DMS 273 (cell line): ENCODE measurements around the gene WDR43.
"Not testable (repeated sequence)": the region's sequence is repeated elsewhere in the genome, so short reads cannot be mapped to it uniquely, and the experiment has no call there.

Source experiments
- DNase-seq: peaks from one replicate; lab custom pipeline; 2025; ENCODE audit not compliant: unreplicated experiment; lab: John Stamatoyannopoulos, UW

The WDR43 gene

GRCh38 chr2:28962505-28962904 lies 68.0 kb downstream of the WDR43 start:
- DNase-seq, result no peak

DNA sequence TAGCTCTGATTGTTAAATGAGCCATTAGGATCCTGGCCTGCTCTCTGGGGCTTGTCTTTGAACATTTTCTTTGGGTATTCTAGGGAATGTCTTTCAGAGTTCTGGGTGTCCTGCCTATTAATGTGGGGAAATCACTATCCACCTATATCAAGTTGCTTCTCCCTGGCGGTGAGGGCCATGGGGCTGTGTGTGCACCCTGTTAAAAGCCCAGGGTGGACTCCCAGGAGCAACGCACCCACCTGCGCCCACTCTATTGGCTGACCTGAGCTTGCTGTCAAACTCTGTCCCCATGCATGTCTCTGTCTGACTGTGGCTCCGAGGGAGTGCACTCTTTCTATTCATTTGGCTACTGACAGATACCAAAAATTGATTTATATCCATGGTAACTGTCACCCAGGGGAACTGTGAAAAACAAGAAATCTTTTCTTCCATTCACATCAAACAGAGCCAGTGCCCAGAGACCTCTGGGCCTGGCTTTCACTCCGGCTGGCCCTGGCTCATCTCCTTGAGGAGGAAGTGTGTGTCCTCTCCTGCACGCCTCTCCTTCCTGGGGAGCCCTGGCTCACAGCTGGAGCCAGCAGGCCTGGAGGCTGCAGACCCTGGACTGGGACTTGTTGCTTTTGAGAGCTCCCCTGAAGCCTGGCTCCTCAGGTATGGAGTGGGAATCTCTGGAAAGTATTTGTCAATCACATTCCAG lies 76.1 kb downstream of the WDR43 start:
- DNase-seq, result no peak

DNA sequence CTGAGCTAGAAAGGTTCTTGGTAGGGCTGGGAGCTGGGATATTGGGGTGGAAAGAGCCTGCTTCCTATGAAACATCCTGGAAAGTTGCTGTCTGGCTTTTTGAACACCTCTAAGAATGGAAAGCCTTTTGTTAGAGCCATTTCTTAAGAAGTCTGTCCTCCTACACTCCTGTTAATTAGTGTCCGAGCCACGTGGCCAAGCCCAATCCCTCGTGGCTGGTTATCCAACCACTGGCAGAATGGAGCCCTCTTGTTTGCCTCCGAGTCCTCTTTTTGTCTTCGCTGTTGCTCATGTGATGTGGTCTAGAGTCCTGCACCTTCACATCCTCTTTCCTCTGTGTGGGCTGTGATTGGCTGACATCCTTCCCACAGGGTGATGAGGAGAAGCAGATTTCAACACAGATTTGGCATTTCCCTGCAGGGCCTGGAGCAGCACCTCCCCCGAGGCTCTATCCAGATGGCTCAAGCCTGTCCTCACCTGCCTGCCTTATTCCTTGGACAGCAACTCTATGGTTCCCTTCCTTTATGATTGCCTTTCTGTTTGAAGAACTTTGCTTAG lies 78.4 kb downstream of the WDR43 start:
- peak; percentile 28 for DNase-seq

GRCh38 chr2:28974252-28974651 lies 79.8 kb downstream of the WDR43 start:
- DNase-seq, result no peak

- no peak for DNase-seq
Measured at GRCh38 chr2:28975671-28976070, 81.2 kb downstream of the WDR43 start.

GRCh38 chr2:28976584-28976983 lies 82.1 kb downstream of the WDR43 start:
- no peak for DNase-seq

GRCh38 chr2:28977176-28977875 lies 82.9 kb downstream of the WDR43 start:
- no peak for DNase-seq

DNA sequence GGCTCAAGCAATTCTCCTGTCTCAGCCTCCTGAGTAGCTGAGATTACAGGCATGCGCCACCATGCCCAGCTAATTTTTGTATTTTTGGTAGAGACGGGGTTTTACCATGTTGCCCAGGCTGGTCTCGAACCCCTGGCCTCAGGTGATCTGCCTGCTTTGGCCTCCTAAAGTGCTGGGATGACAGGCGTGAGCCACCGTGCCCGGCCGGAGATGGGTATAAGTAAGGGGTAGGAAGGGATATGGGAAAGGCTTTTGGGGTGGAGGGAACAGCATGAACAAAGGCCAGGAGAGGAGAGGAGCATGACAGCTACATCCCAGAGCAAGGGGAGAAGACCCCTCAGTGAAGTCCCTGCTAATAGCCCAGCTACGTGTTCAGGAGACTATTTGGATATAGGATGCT lies 83.5 kb downstream of the WDR43 start:
- not testable (repeated sequence) for DNase-seq

- no peak for DNase-seq
Measured at GRCh38 chr2:28978606-28979005, 84.1 kb downstream of the WDR43 start.

GRCh38 chr2:28979041-28979440 lies 84.6 kb downstream of the WDR43 start:
- no peak for DNase-seq

DNA sequence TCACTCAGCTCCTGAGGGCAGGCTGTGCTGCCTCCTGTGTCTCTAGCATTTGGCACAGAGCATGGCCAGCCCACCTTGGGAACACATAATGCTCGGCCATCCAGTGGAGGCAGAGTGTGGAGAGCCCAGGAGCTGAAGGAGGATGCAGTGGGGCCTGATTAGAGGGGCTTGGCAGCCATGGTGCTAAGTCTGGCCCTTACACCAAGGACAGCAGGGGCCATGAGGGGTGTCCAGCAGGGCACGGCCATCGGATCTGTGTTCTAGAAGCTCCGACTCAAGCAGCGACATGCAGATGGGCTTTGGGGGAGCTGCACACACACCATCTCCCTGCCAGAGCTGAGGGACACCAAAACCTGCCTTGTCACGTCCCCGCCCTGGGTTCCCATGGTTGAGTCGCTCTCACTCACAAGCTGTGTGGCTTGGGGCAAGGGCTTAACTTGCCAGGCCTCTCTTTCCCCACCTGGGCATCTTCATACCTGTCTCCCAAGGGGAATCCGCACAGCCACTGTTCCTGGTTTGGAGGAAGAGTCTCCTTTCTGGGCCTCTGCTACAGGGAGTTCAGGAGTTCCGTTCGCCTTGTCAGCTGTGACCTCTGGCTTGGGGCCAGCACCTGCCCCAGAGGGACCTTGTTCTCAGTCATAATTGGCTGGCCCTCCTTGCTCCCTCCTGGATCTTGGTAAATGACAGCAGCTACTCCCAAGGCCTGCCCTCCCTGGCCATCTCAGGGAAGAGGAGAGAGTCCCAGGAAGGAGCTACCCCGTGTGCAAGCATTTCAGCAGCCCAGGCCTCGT lies 85.3 kb downstream of the WDR43 start:
- peak; percentile 45 for DNase-seq

DNA sequence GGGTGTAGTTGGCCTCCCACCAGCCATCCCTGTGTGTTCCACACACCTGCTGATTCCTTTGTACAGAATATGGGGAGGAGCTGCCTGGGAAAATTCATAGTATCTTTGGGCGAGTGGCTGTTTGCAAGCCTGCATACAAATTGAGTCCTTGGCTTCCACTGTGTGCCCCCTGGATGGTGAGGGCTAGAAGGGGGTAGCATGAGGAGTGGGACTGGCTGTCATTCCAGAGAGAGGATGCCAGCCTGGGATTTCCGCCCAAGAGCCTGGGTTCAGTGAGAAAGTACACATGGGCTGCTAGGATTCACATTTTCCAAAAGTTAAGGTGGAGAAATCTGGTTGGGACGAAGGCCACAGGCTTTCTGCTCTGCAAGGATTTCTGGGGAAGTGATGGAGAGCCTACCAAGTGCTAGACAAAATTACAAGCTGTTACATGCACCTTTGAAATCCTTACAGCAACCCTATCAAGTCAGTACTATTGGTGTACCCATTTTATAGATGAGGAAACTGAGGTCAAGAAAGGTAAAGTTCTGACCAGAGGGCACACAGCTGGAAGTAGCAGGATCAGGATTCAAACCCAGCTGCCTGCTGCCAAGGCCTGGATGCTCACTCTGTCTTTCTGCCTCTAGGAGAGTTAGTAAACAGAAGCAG lies 86.0 kb downstream of the WDR43 start:
- DNase-seq, result no peak

DNA sequence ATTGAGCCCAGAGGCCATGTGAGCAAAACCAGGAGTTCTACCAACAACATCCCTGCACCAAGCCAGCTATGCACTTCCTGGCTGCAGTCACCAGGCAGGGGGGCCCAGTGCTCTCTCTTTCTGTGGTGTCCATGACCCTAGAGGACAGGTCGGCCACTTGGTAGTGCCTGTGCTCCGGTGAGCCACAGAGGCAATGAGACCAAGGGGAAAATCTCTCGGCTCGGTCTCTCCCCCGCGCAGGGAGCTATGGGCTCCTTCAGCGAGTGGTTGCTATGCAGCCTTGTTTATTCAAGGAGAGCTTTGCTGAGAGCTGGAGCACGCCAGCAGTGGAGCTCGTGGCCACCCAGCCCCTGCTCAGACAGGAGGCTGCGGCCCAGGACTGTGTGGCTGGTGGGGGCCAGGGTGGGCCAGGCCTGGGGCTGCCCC lies 86.6 kb downstream of the WDR43 start, which contains the start of gene TOGARAM2:
Gene TOGARAM2, plus strand, starts transcription at position 283 of the 426 bp plus-strand sequence. CDS start 13,537 bp downstream, outside the sequence.
- DNase-seq, result no peak

GRCh38 chr2:28981620-28982376 lies 87.3 kb downstream of the WDR43 start:
- no peak for DNase-seq

- no peak for DNase-seq
Measured at GRCh38 chr2:28982381-28982950, 88.0 kb downstream of the WDR43 start.

- DNase-seq, result no peak
Measured at GRCh38 chr2:28986429-28986828, 92.0 kb downstream of the WDR43 start.

DNA sequence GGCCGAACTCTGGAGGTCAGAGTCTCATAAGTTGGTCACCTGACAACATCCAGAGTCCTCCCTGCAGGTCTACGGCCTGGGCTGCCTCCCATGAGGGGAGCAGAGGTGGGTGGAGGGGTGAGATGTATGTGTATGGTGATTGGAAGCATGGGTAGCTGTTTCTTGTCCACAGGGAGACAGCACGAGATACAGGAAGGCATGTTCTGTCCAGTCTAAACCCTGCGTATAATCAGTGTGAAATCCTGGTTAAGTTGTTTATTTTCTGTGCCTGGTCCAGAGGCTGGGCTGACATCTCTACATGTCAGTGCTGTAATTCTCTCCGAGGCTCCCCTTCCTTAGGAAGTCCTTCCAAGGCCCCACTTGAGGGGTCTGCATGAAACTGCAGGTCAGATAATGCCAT lies 95.5 kb downstream of the WDR43 start:
- DNase-seq, result no peak

DNA sequence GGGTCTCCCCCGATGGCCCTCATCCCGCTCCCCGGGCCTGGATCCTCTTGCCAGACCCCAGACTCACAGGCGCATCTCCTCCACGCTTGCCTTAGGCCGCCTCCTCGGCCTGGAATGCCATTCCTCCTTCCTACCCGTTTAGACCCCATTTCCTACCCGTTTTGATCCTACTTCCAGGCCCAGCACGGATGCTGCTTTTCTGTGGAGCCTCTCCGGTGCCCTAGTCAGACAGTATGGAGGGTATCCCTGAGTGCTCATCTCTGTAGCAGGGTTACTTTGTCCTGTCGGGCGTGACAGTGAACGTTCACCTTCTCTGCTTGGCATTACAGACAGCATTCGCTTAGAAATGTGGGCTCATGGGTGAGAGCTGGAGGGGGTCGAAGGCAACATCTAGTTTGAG lies 96.0 kb downstream of the WDR43 start:
- no peak for DNase-seq

DNA sequence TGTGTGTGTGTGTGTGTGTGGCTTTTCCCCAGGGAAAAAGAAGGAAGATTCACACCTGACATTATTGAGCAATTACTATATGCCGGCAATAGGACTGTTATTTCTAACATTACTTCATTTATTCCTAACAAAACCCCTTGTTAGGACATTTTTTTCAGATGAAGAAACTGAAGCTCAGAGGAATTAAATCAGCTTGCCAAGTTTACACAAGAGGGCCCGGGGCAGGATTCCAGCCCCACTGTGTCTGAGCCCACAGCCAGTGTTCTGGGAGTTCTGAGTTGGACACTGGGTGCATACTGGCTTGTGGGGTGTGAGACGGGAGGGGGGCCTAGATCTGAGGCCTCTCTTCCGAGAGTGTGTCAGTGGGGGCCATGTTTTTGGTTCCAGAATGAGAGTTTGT lies 96.6 kb downstream of the WDR43 start:
- no peak for DNase-seq

GRCh38 chr2:28991460-28991859 lies 97.0 kb downstream of the WDR43 start:
- DNase-seq, result no peak
